HG02678 (cell line): Measurements from ENCODE around the gene FRMD7.
A peak's percentile ranks its signal among the peaks of the same experiment; 100 is the strongest.
"Not testable (repeated sequence)": the region's sequence is repeated elsewhere in the genome, so short reads cannot be mapped to it uniquely, and the experiment has no call there.

Experiments used
- ATAC-seq: cut with Tn5 transposase; IDR thresholded peaks from one replicate; pipeline ENCODE4 v1.9.1; 2021; ENCODE audit warnings: mild to moderate bottlenecking, moderate library complexity; ENCODE audit not compliant: unreplicated experiment

The FRMD7 gene

GRCh38 chrX:132093239-132093860 is 34.5 kb downstream of the FRMD7 start:
- no peak for ATAC-seq

- peak; percentile 72 for ATAC-seq
Measured at GRCh38 chrX:132092439-132093065, 35.3 kb downstream of the FRMD7 start.

- ATAC-seq = no peak
Measured at GRCh38 chrX:132090403-132091159, 37.2 kb downstream of the FRMD7 start.

GRCh38 chrX:132088864-132089263 is 39.0 kb downstream of the FRMD7 start:
- ATAC-seq = no peak

- no peak for ATAC-seq
Measured at GRCh38 chrX:132086672-132087071, 41.1 kb downstream of the FRMD7 start.

- ATAC-seq = no peak
Measured at GRCh38 chrX:132085786-132086185, 42.0 kb downstream of the FRMD7 start.

- no peak for ATAC-seq
Measured at GRCh38 chrX:132077912-132078311, 49.9 kb downstream of the FRMD7 start.

- ATAC-seq = no peak
Measured at GRCh38 chrX:132077414-132077813, 50.4 kb downstream of the FRMD7 start.

GRCh38 chrX:132071254-132071653 is 56.6 kb downstream of the FRMD7 start:
- ATAC-seq = no peak

GRCh38 chrX:132068405-132068804 is 59.4 kb downstream of the FRMD7 start:
- no peak for ATAC-seq

- no peak for ATAC-seq
Measured at GRCh38 chrX:132063862-132064261, 64.0 kb downstream of the FRMD7 start.

GRCh38 chrX:132063334-132063733 is 64.5 kb downstream of the FRMD7 start:
- no peak for ATAC-seq

GRCh38 chrX:132059973-132060540 is 67.8 kb downstream of the FRMD7 start:
- peak; percentile 65 for ATAC-seq

GRCh38 chrX:132058975-132059374 is 68.8 kb downstream of the FRMD7 start:
- ATAC-seq = no peak

- ATAC-seq = no peak
Measured at GRCh38 chrX:132058050-132058449, 69.8 kb downstream of the FRMD7 start.

- not testable (repeated sequence) for ATAC-seq
Measured at GRCh38 chrX:132051778-132052177, 76.0 kb downstream of the FRMD7 start.

GRCh38 chrX:132046533-132046932 is 81.3 kb downstream of the FRMD7 start:
- ATAC-seq = no peak

GRCh38 chrX:132045456-132045855 is 82.4 kb downstream of the FRMD7 start:
- no peak for ATAC-seq

GRCh38 chrX:132044953-132045352 is 82.9 kb downstream of the FRMD7 start:
- no peak for ATAC-seq

GRCh38 chrX:132043977-132044376 is 83.8 kb downstream of the FRMD7 start:
- ATAC-seq = no peak

- ATAC-seq = no peak
Measured at GRCh38 chrX:132041015-132041414, 86.8 kb downstream of the FRMD7 start.

GRCh38 chrX:132040066-132040465 is 87.8 kb downstream of the FRMD7 start:
- no peak for ATAC-seq
